Stimulated activated CD4-positive, alpha-beta T cell treated with anti-CD3 and anti-CD28 coated beads, TNF-alpha, amount 100 ng/mL, for 48 hours (primary cell): ENCODE data around the gene TREML1.
"Not testable (repeated sequence)": the region's sequence is repeated elsewhere in the genome, so short reads cannot be mapped to it uniquely, and the experiment has no call there.

ENCODE experiments used
- DNase-seq, 3 donors: peaks; one replicate each; pipeline ENCODE4 v3.0.0-alpha.2; 2020; ENCODE audit warnings: low read depth in 3 of 3

The TREML1 gene

GRCh38 chr6:41150671-41151070, 3.5 kb downstream of the TREML1 start:
- no peak for DNase-seq

GRCh38 chr6:41147917-41148316, 6.2 kb downstream of the TREML1 start:
- no peak for DNase-seq

- DNase-seq, result no peak
Observed at GRCh38 chr6:41136911-41137310, 17.2 kb downstream of the TREML1 start.

GRCh38 chr6:41135062-41135832, 18.9 kb downstream of the TREML1 start:
- DNase-seq, result no peak

- no peak for DNase-seq
Observed at GRCh38 chr6:41132254-41132653, 21.9 kb downstream of the TREML1 start.

- DNase-seq, result no peak
Observed at GRCh38 chr6:41125282-41125681, 28.9 kb downstream of the TREML1 start.

GRCh38 chr6:41122918-41123317, 31.2 kb downstream of the TREML1 start:
- DNase-seq, result no peak

GRCh38 chr6:41122373-41122772, 31.8 kb downstream of the TREML1 start:
- DNase-seq, result no peak

- no peak for DNase-seq
Observed at GRCh38 chr6:41120058-41120457, 34.1 kb downstream of the TREML1 start.

GRCh38 chr6:41119508-41119907, 34.6 kb downstream of the TREML1 start:
- DNase-seq, result no peak

GRCh38 chr6:41115027-41115426, 39.1 kb downstream of the TREML1 start:
- not testable (repeated sequence) for DNase-seq

GRCh38 chr6:41111017-41111416, 43.1 kb downstream of the TREML1 start:
- DNase-seq, result no peak

GRCh38 chr6:41103847-41104246, 50.3 kb downstream of the TREML1 start:
- no peak for DNase-seq

GRCh38 chr6:41100871-41101287, 53.3 kb downstream of the TREML1 start:
- peak in 1 of 3 donors; percentile 4 for DNase-seq
